IMR-90 (cell line): ENCODE measurements around the gene TXNRD1. TPM values are rescaled to one million over a fixed set of nuclear protein-coding genes. Genes with fewer than 3 reads are reported as not detected.

Experiments
- ATAC-seq: fragments of 200-7000 bp; cut with Tn5 transposase; 2 replicates; pipeline ENCODE4 v1.9.1; 2020; ENCODE audit warnings: low read depth, mild to moderate bottlenecking, moderate library complexity
- BruUV-seq: library from RNA; stranded (reverse); fragments of 400-500 nt; replicated peaks from 2 replicates; lab custom pipeline; 2021; lab: Mats Ljungman, UMichigan
- CTCF ChIA-PET: fragments of 300-600 bp; formaldehyde crosslinking; extraction: SDS; loops from one replicate; lab custom pipeline; 2021; ENCODE audit warnings: antibody characterized with exemption; lab: Yijun Ruan, JAX
- POLR2A ChIA-PET: fragments of 300-600 bp; sonication (Branson Sonifier 250); formaldehyde crosslinking; loops from one replicate; lab custom pipeline; 2022; ENCODE audit warnings: antibody characterized with exemption; ENCODE audit not compliant: unreplicated experiment; lab: Charles Lee
- DNase-seq: peaks from one replicate; pipeline ENCODE4 v3.0.0; 2013
- H2AFZ ChIP-seq: replicated peaks from 2 replicates; pipeline ENCODE3; 2013; ENCODE audit warnings: low read length, mild to moderate bottlenecking; ENCODE audit not compliant: poor library complexity
- H2AK5ac ChIP-seq: 2 replicates; pipeline ENCODE4 v1.6.1; 2013; ENCODE audit warnings: low read depth, low read length, inconsistent platforms
- H2AK9ac ChIP-seq: replicated peaks from 2 replicates; pipeline ENCODE3; 2013; ENCODE audit warnings: mild to moderate bottlenecking, low read depth, low read length, moderate library complexity; ENCODE audit not compliant: poor library complexity
- H2BK120ac ChIP-seq: 2 replicates; pipeline ENCODE4 v1.6.1; 2013; ENCODE audit warnings: low read depth, low read length, inconsistent platforms
- H2BK15ac ChIP-seq: 3 replicates; pipeline ENCODE4 v1.6.1; 2013; ENCODE audit warnings: low read depth, low read length, inconsistent platforms
- H2BK20ac ChIP-seq: 2 replicates; pipeline ENCODE4 v1.6.1; 2013; ENCODE audit warnings: low read depth, mild to moderate bottlenecking, inconsistent platforms, low read length, moderate library complexity
- H2BK5ac ChIP-seq: 2 replicates; pipeline ENCODE4 v1.6.1; 2013; ENCODE audit warnings: mild to moderate bottlenecking, low read depth, low read length, inconsistent platforms; ENCODE audit not compliant: poor library complexity, severe bottlenecking
- H3K14ac ChIP-seq: replicated peaks from 2 replicates; pipeline ENCODE4 v1.6.1; 2013; ENCODE audit warnings: low read depth, low read length, inconsistent platforms
- H3K18ac ChIP-seq: 2 replicates; pipeline ENCODE4 v1.6.1; 2013; ENCODE audit warnings: low read depth, low read length, control low read depth
- H3K23ac ChIP-seq: 2 replicates; pipeline ENCODE4 v1.6.1; 2013; ENCODE audit warnings: low read depth, low read length, inconsistent platforms
- H3K27ac ChIP-seq: 2 replicates; pipeline ENCODE4 v1.5.1; 2013; ENCODE audit warnings: mild to moderate bottlenecking, control low read depth, low read length; ENCODE audit not compliant: insufficient read depth
- H3K27me3 ChIP-seq: 2 replicates; pipeline ENCODE4 v1.6.1; 2013; ENCODE audit warnings: low read length; ENCODE audit not compliant: control insufficient read depth, insufficient read depth
- H3K36me3 ChIP-seq: 2 replicates; pipeline ENCODE4 v1.6.1; 2013; ENCODE audit warnings: low read length, mixed read lengths; ENCODE audit not compliant: control insufficient read depth, insufficient read depth
- H3K4ac ChIP-seq: 2 replicates; pipeline ENCODE4 v1.6.1; 2013; ENCODE audit warnings: low read depth, low read length, inconsistent platforms
- H3K4me1 ChIP-seq: 2 replicates; pipeline ENCODE4 v1.6.1; 2013; ENCODE audit warnings: low read length, mixed read lengths; ENCODE audit not compliant: control insufficient read depth, insufficient read depth
- H3K4me2 ChIP-seq: 2 replicates; pipeline ENCODE4 v1.6.1; 2013; ENCODE audit warnings: low read depth, mild to moderate bottlenecking, control low read depth, low read length, moderate library complexity
- H3K4me3 ChIP-seq: 2 replicates; pipeline ENCODE4 v1.5.1; 2013; ENCODE audit warnings: low read depth, mild to moderate bottlenecking, control low read depth, low read length, moderate library complexity; ENCODE audit not compliant: insufficient read depth
- H3K56ac ChIP-seq: 2 replicates; pipeline ENCODE4 v1.6.1; 2013; ENCODE audit warnings: low read length, inconsistent platforms; ENCODE audit not compliant: insufficient read depth; ENCODE audit errors: extremely low read depth
- H3K79me1 ChIP-seq, 2 experiments: 2 replicates each; pipeline ENCODE4 v1.6.1; 2013; ENCODE audit warnings: low read length in 2 of 2, inconsistent platforms in 1 of 2, low read depth in 1 of 2
- H3K9ac ChIP-seq: 2 replicates; pipeline ENCODE4 v1.6.1; 2013; ENCODE audit warnings: low read depth, low read length, control low read depth
- H3K9me1 ChIP-seq: 2 replicates; pipeline ENCODE4 v1.6.1; 2013; ENCODE audit warnings: low read length, inconsistent platforms; ENCODE audit not compliant: insufficient read depth
- H3K9me3 ChIP-seq: 2 replicates; pipeline ENCODE4 v1.6.1; 2013; ENCODE audit warnings: low read length; ENCODE audit not compliant: control insufficient read depth, insufficient read depth
- H4K20me1 ChIP-seq: 2 replicates; pipeline ENCODE4 v1.6.1; 2013; ENCODE audit warnings: low read length, inconsistent platforms; ENCODE audit not compliant: insufficient read depth
- H4K5ac ChIP-seq: 2 replicates; pipeline ENCODE4 v1.6.1; 2013; ENCODE audit warnings: mild to moderate bottlenecking, low read depth, low read length, control low read depth
- H4K8ac ChIP-seq, 2 experiments: 2 replicates each; pipeline ENCODE4 v1.6.1; 2013; ENCODE audit warnings: low read depth in 2 of 2, low read length in 2 of 2, control low read depth in 1 of 2, inconsistent platforms in 1 of 2
- H4K91ac ChIP-seq: 2 replicates; pipeline ENCODE4 v1.6.1; 2013; ENCODE audit warnings: low read depth, low read length, inconsistent platforms; ENCODE audit not compliant: insufficient read depth
- BHLHE40 ChIP-seq: fragments of 150-350 bp; IDR thresholded peaks from 2 replicates; pipeline ENCODE4 v1.6.1; 2016; ENCODE audit warnings: mild to moderate bottlenecking, low read depth, low read length
- CEBPB ChIP-seq: IDR thresholded peaks from 2 replicates; pipeline ENCODE4 v1.6.1; 2012; ENCODE audit warnings: low read depth, low read length, improper control_type of control experiment
- MXI1 ChIP-seq: IDR thresholded peaks from 2 replicates; pipeline ENCODE4 v1.6.1; 2012; ENCODE audit warnings: low read depth, mild to moderate bottlenecking, low read length, moderate library complexity, borderline replicate concordance
- RAD21 ChIP-seq: IDR thresholded peaks from 2 replicates; pipeline ENCODE4 v1.6.1; 2012; ENCODE audit warnings: low read length, improper control_type of control experiment
- WGBS, 2 experiments: methylation state at CpG; one replicate each; pipeline versions ENCODE4 v1.1.5 to v1.1.7; 2013; ENCODE audit warnings: missing lambda C conversion rate in 2 of 2; ENCODE audit not compliant: insufficient read length in 1 of 2; ENCODE audit errors: extremely low coverage in 2 of 2; 5-methylcytosine and 5-hydroxymethylcytosine counted together
- dilution Hi-C: fragments of 300-500 bp; cut with HindIII; formaldehyde crosslinking; loops from one replicate; pipeline ENCODE4 v1.14.3; 2018; ENCODE audit warnings: low sequenced_read_pairs; ENCODE audit not compliant: unreplicated experiment
- in situ Hi-C: fragments of 300-500 bp; cut with MboI; formaldehyde crosslinking; loops from 3 replicates; pipeline ENCODE4 v1.14.3; 2019; ENCODE audit warnings: low sequenced_read_pairs, inconsistent platforms, mixed read lengths
- intact Hi-C: fragments of 100-400 bp; cut with micrococcal nuclease; formaldehyde crosslinking; loops from 2 replicates; pipeline ENCODE4 v1.10.0; 2022
- polyA plus RNA-seq, 3 experiments: library from polyadenylated mRNA; depleted of rRNA; stranded (reverse); fragments of >200 nt; gene quantifications; 2 replicates each; pipeline ENCODE4 v1.2.3, GENCODE V29; 2012; ENCODE audit warnings: low replicate concordance in 1 of 3
- total RNA-seq: library from RNA; depleted of rRNA; stranded (reverse); fragments of >200 nt; gene quantifications from 2 replicates; pipeline ENCODE4 v1.2.3, GENCODE V29; 2012
- TF ChIP-seq, protein P1 (sequence below): fragments of 150-350 bp; IDR thresholded peaks from 2 replicates; pipeline ENCODE4 v1.6.1; 2017; ENCODE audit warnings: mild to moderate bottlenecking, antibody characterized with exemption, low read length, low read depth

Gene TXNRD1
- total and polyA plus RNA-seq, 2 of the 4 experiments (the other 2 are of a cell fraction), result 379 to 582 TPM

DNA sequence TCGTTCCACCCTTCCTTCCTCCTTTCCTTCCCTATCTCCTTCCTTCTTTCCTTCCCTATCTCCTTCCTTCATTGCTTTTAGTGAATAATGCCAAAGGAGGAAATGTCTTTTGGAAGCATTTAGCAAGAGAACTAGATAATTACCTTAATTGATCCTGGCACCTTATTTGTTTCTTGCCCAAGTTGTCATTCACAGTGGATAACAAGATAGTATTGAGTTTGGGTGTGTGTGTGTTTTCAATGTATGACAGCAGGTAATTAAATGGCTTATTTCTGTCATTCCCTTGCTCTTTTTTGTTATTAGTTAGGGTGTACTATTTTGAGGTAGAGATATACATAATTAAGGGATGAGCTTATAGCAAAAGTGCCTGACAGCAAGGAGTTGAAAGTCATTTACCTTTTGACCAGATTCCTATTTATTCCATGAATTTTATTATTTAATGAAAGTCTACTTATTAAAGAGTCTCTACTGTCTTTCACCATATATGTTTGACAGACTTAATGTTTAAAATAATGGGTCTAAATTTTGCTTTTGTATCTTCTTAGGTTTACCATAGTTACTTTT, 118.2 kb downstream of the TXNRD1 start:
- CTCF ChIA-PET, result no interaction called here
- no peak overlapping the region for H2AK5ac ChIP-seq
- no peak overlapping the region for H3K9ac ChIP-seq
- no peak overlapping the region for H3K4me2 ChIP-seq
- H3K4ac ChIP-seq, result no peak overlapping the region
- H2AFZ ChIP-seq, result no peak overlapping the region
- DNase-seq (no peak), ATAC-seq (no peak)
- dilution Hi-C loops, result no loop called here
- no peaks in the 10 kb centered on the region for H3K9me3 ChIP-seq
- no peak overlapping the region for H2BK5ac ChIP-seq
- H4K5ac ChIP-seq, result no peak overlapping the region
- in situ Hi-C loops, result no loop called here
- H3K27ac ChIP-seq, result no peak overlapping the region
- H2BK120ac ChIP-seq, result no peak overlapping the region
- H3K27me3 ChIP-seq, result no peaks in the 10 kb centered on the region
- WGBS, 2 experiments, result no CpG with 5 or more reads among the region's 1 CpG
- H3K56ac ChIP-seq, result no peak overlapping the region
- H4K91ac ChIP-seq, result no peak overlapping the region
- H3K23ac ChIP-seq, result no peak overlapping the region
- TF ChIP-seq BHLHE40 (no peak), RAD21 (no peak), MXI1 (no peak), CEBPB (no peak)
- TF ChIP-seq, protein P1, sequence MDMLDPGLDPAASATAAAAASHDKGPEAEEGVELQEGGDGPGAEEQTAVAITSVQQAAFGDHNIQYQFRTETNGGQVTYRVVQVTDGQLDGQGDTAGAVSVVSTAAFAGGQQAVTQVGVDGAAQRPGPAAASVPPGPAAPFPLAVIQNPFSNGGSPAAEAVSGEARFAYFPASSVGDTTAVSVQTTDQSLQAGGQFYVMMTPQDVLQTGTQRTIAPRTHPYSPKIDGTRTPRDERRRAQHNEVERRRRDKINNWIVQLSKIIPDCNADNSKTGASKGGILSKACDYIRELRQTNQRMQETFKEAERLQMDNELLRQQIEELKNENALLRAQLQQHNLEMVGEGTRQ, result no peak
- H3K18ac ChIP-seq, result no peak overlapping the region
- no peaks in the 10 kb centered on the region for H3K9me1 ChIP-seq
- H2BK15ac ChIP-seq, result no peak overlapping the region
- no peak overlapping the region for H4K8ac ChIP-seq
- H2BK20ac ChIP-seq, result no peak overlapping the region
- no TSS peak for BruUV-seq
- peaks cover 50% of the 10 kb centered on the region for H3K36me3 ChIP-seq
- peaks cover 33% of the 10 kb centered on the region; the same call in 1 of the 2 replicates for H4K20me1 ChIP-seq
- H3K14ac ChIP-seq, result no peak overlapping the region
- POLR2A ChIA-PET, result no interaction called here
- intact Hi-C loops, result no loop called here
- H3K4me1 ChIP-seq, result peaks cover 2% of the 10 kb centered on the region; the same call in 1 of the 2 replicates
- no peak overlapping the region for H2AK9ac ChIP-seq
- no peak overlapping the region for H3K4me3 ChIP-seq
- H3K79me1 ChIP-seq, result peaks cover 15 to 35% of the 10 kb centered on the region in 2 experiments
